ENCODE measurements around the gene ROCK2. TPM values are rescaled to one million over a fixed set of nuclear protein-coding genes. Genes with fewer than 3 reads are reported as not detected.

ROCK2 gene
- total and polyA plus RNA-seq, 2 experiments from 2014 or later: 34.5 to 59.6 TPM

GRCh38 chr2:11187083-11187619 lies 157.3 kb downstream of the ROCK2 start:
- Histone ChIP-seq H3K4me2 (no peak overlapping the region), H4K20me1 (ENCODE audit: insufficient read depth, poor library complexity, severe bottlenecking) (no peaks in the 10 kb centered on the region), H3K27ac (no peak overlapping the region), H3K36me3 (replicated peaks; ENCODE audit: insufficient read depth, low read depth) (peaks cover 3% of the 10 kb centered on the region), H3K27me3 (no peaks in the 10 kb centered on the region), H3K4me1 (ENCODE audit: insufficient read depth) (no peaks in the 10 kb centered on the region), H3K9me2 (replicated peaks; ENCODE audit: insufficient read depth) (no peaks in the 10 kb centered on the region), H2AFZ (no peak overlapping the region), H3K4me3 (no peak overlapping the region), H3K79me2 (no peaks in the 10 kb centered on the region), H3K9me3 (ENCODE audit: low read depth) (no peaks in the 10 kb centered on the region)
- no peak for DNase-seq (ENCODE audit: low spot score)
- 89% methylated on average over 7 of the region's 7 CpGs for WGBS (ENCODE audit: low lambda C conversion rate, missing lambda C conversion rate)
- TF ChIP-seq, protein P1, sequence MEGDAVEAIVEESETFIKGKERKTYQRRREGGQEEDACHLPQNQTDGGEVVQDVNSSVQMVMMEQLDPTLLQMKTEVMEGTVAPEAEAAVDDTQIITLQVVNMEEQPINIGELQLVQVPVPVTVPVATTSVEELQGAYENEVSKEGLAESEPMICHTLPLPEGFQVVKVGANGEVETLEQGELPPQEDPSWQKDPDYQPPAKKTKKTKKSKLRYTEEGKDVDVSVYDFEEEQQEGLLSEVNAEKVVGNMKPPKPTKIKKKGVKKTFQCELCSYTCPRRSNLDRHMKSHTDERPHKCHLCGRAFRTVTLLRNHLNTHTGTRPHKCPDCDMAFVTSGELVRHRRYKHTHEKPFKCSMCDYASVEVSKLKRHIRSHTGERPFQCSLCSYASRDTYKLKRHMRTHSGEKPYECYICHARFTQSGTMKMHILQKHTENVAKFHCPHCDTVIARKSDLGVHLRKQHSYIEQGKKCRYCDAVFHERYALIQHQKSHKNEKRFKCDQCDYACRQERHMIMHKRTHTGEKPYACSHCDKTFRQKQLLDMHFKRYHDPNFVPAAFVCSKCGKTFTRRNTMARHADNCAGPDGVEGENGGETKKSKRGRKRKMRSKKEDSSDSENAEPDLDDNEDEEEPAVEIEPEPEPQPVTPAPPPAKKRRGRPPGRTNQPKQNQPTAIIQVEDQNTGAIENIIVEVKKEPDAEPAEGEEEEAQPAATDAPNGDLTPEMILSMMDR (IDR thresholded peaks at IDR 0.05; ENCODE audit: poor library complexity): no peak
- TF ChIP-seq EZH2phosphoT487 (IDR thresholded peaks at IDR 0.05; ENCODE audit: low read depth, severe bottlenecking, unreplicated experiment) (no peak), EZH2 (IDR thresholded peaks at IDR 0.05; ENCODE audit: borderline replicate concordance) (no peak)

- peaks cover 3% of the 10 kb centered on the region for H3K36me3 ChIP-seq (replicated peaks; ENCODE audit: insufficient read depth, low read depth)
- H3K27me3 ChIP-seq: no peaks in the 10 kb centered on the region
- no peaks in the 10 kb centered on the region for H3K79me2 ChIP-seq
- no peak overlapping the region for H2AFZ ChIP-seq
- H3K4me3 ChIP-seq: no peak overlapping the region
- H3K9me3 ChIP-seq (ENCODE audit: low read depth): no peaks in the 10 kb centered on the region
- H4K20me1 ChIP-seq (ENCODE audit: insufficient read depth, poor library complexity, severe bottlenecking): no peaks in the 10 kb centered on the region
- H3K4me1 ChIP-seq (ENCODE audit: insufficient read depth): no peaks in the 10 kb centered on the region
- TF ChIP-seq, protein P1 (IDR thresholded peaks at IDR 0.05; ENCODE audit: poor library complexity): no peak
- no peak for TF ChIP-seq EZH2phosphoT487 (IDR thresholded peaks at IDR 0.05; ENCODE audit: low read depth, severe bottlenecking, unreplicated experiment)
- no peak for TF ChIP-seq EZH2 (IDR thresholded peaks at IDR 0.05; ENCODE audit: borderline replicate concordance)
- H3K9me2 ChIP-seq (replicated peaks; ENCODE audit: insufficient read depth): no peaks in the 10 kb centered on the region
- no peak for DNase-seq (ENCODE audit: low spot score)
- H3K27ac ChIP-seq: no peak overlapping the region
- H3K4me2 ChIP-seq: no peak overlapping the region
- 98% methylated on average over 6 of the region's 6 CpGs for WGBS (ENCODE audit: low lambda C conversion rate, missing lambda C conversion rate)
These were observed 158.3 kb downstream of the ROCK2 start for GRCh38 chr2:11186145-11186544.

- DNase-seq (ENCODE audit: low spot score): no peak
- H3K27me3 ChIP-seq: no peaks in the 10 kb centered on the region
- H3K9me2 ChIP-seq (replicated peaks; ENCODE audit: insufficient read depth): no peaks in the 10 kb centered on the region
- TF ChIP-seq EZH2phosphoT487 (IDR thresholded peaks at IDR 0.05; ENCODE audit: low read depth, severe bottlenecking, unreplicated experiment): no peak
- TF ChIP-seq, protein P1 (IDR thresholded peaks at IDR 0.05; ENCODE audit: poor library complexity): no peak
- TF ChIP-seq EZH2 (IDR thresholded peaks at IDR 0.05; ENCODE audit: borderline replicate concordance): no peak
- no peaks in the 10 kb centered on the region for H3K79me2 ChIP-seq
- H3K9me3 ChIP-seq (ENCODE audit: low read depth): no peaks in the 10 kb centered on the region
- H3K36me3 ChIP-seq (replicated peaks; ENCODE audit: insufficient read depth, low read depth): no peaks in the 10 kb centered on the region
- H3K4me2 ChIP-seq: no peak overlapping the region
- no peak overlapping the region for H2AFZ ChIP-seq
- no peaks in the 10 kb centered on the region for H3K4me1 ChIP-seq (ENCODE audit: insufficient read depth)
- 100% methylated on average over 2 of the region's 2 CpGs for WGBS (ENCODE audit: low lambda C conversion rate, missing lambda C conversion rate)
- H3K4me3 ChIP-seq: no peak overlapping the region
- no peak overlapping the region for H3K27ac ChIP-seq
- no peaks in the 10 kb centered on the region for H4K20me1 ChIP-seq (ENCODE audit: insufficient read depth, poor library complexity, severe bottlenecking)
These were observed 161.5 kb downstream of the ROCK2 start for GRCh38 chr2:11182951-11183350.
